Stimulated activated naive CD8-positive, alpha-beta T cell treated with anti-CD3 and anti-CD28 coated beads, Interleukin-15, amount 100 ng/mL, for 72 hours (primary cell): ENCODE results near the gene MPZL1.

Source experiments
- ATAC-seq: fragments of 150-1000 bp; cut with Tn5 transposase; 2 replicates; pipeline ENCODE4 v1.10.0; 2021; ENCODE audit warnings: mild to moderate bottlenecking, moderate library complexity
- DNase-seq, 2 donors: peaks; one replicate each; pipeline ENCODE4 v3.0.0; 2021 to 2022
- H3K27ac Mint-ChIP-seq, 2 donors: one replicate each; pipeline ENCODE4 v1.8.0; 2022; ENCODE audit warnings: mild to moderate bottlenecking in 2 of 2, mixed read lengths in 2 of 2, moderate library complexity in 2 of 2
- H3K27me3 Mint-ChIP-seq: one replicate; pipeline ENCODE4 v1.8.0; 2022; ENCODE audit warnings: mixed read lengths
- H3K4me1 Mint-ChIP-seq: one replicate; pipeline ENCODE4 v1.8.0; 2022; ENCODE audit warnings: mild to moderate bottlenecking, mixed read lengths
- H3K4me3 Mint-ChIP-seq, 2 donors: one replicate each; pipeline ENCODE4 v1.8.0; 2022; ENCODE audit warnings: mild to moderate bottlenecking in 2 of 2, mixed read lengths in 2 of 2, moderate library complexity in 1 of 2
- H3K9me3 Mint-ChIP-seq, 2 donors: one replicate each; pipeline ENCODE4 v1.8.0; 2022; ENCODE audit warnings: mixed read lengths in 2 of 2

MPZL1 gene

GRCh38 chr1:167766538-167766937 lies 44.8 kb downstream of the MPZL1 start:
- peaks cover 13% of the 10 kb centered on the region for H3K4me1 Mint-ChIP-seq
- H3K9me3 Mint-ChIP-seq: no peaks in the 10 kb centered on the region
- DNase-seq (no peak), ATAC-seq (no peak)
- H3K27ac Mint-ChIP-seq: no peak overlapping the region
- no peaks in the 10 kb centered on the region for H3K27me3 Mint-ChIP-seq
- H3K4me3 Mint-ChIP-seq: no peak overlapping the region

- DNase-seq: no peak
- H3K4me3 Mint-ChIP-seq: no peak overlapping the region
- ATAC-seq: no peak
- no peak overlapping the region for H3K27ac Mint-ChIP-seq
- peaks cover 1% of the 10 kb centered on the region for H3K4me1 Mint-ChIP-seq
- H3K9me3 Mint-ChIP-seq: no peaks in the 10 kb centered on the region
- no peaks in the 10 kb centered on the region for H3K27me3 Mint-ChIP-seq
Measured at GRCh38 chr1:167767761-167768160, 46.0 kb downstream of the MPZL1 start.

GRCh38 chr1:167770127-167770526 lies 48.3 kb downstream of the MPZL1 start:
- Mint-ChIP-seq H3K27me3 (no peaks in the 10 kb centered on the region), H3K4me3 (no peak overlapping the region), H3K27ac (no peak overlapping the region), H3K9me3 (no peaks in the 10 kb centered on the region), H3K4me1 (peaks cover 7% of the 10 kb centered on the region)
- ATAC-seq (no peak), DNase-seq (no peak)

GRCh38 chr1:167772436-167772835 lies 50.7 kb downstream of the MPZL1 start:
- no peaks in the 10 kb centered on the region for H3K27me3 Mint-ChIP-seq
- DNase-seq: no peak
- ATAC-seq: no peak
- H3K27ac Mint-ChIP-seq: no peak overlapping the region
- no peak overlapping the region for H3K4me3 Mint-ChIP-seq
- H3K4me1 Mint-ChIP-seq: peaks cover 29% of the 10 kb centered on the region
- no peaks in the 10 kb centered on the region for H3K9me3 Mint-ChIP-seq

- no peak for DNase-seq
- no peak overlapping the region for H3K4me3 Mint-ChIP-seq
- peaks cover 31% of the 10 kb centered on the region for H3K4me1 Mint-ChIP-seq
- H3K27me3 Mint-ChIP-seq: no peaks in the 10 kb centered on the region
- no peak overlapping the region for H3K27ac Mint-ChIP-seq
- H3K9me3 Mint-ChIP-seq: no peaks in the 10 kb centered on the region
- ATAC-seq: no peak
Measured at GRCh38 chr1:167773516-167773915, 51.7 kb downstream of the MPZL1 start.

- ATAC-seq (no peak), DNase-seq (no peak)
- no peak overlapping the region for H3K4me3 Mint-ChIP-seq
- peak overlapping the region in 1 of 2 donors; percentile 6 for H3K27ac Mint-ChIP-seq
- no peaks in the 10 kb centered on the region for H3K27me3 Mint-ChIP-seq
- H3K9me3 Mint-ChIP-seq: peaks cover 1 to 3% of the 10 kb centered on the region in 2 donors
- H3K4me1 Mint-ChIP-seq: peaks cover 31% of the 10 kb centered on the region
Measured at GRCh38 chr1:167774710-167775109, 52.9 kb downstream of the MPZL1 start.

- Mint-ChIP-seq H3K27me3 (no peaks in the 10 kb centered on the region), H3K9me3 (peaks cover 6 to 8% of the 10 kb centered on the region in 2 donors), H3K27ac (no peak overlapping the region), H3K4me1 (peaks cover 31% of the 10 kb centered on the region), H3K4me3 (no peak overlapping the region)
- DNase-seq: no peak
- no peak for ATAC-seq
Measured at GRCh38 chr1:167775178-167775577, 53.4 kb downstream of the MPZL1 start.

GRCh38 chr1:167776151-167776550 lies 54.4 kb downstream of the MPZL1 start:
- peaks cover 10 to 14% of the 10 kb centered on the region in 2 donors for H3K9me3 Mint-ChIP-seq
- H3K27ac Mint-ChIP-seq: no peak overlapping the region
- no peak overlapping the region for H3K4me3 Mint-ChIP-seq
- no peaks in the 10 kb centered on the region for H3K27me3 Mint-ChIP-seq
- ATAC-seq (no peak), DNase-seq (no peak)
- H3K4me1 Mint-ChIP-seq: peaks cover 31% of the 10 kb centered on the region

- ATAC-seq: peak; percentile 53
- peak overlapping the region; percentile 39 to 59 for H3K27ac Mint-ChIP-seq
- peaks cover 31% of the 10 kb centered on the region for H3K4me1 Mint-ChIP-seq
- H3K27me3 Mint-ChIP-seq: no peaks in the 10 kb centered on the region
- peak overlapping the region in 1 of 2 donors; percentile 6 for H3K4me3 Mint-ChIP-seq
- H3K9me3 Mint-ChIP-seq: peaks cover 10 to 14% of the 10 kb centered on the region in 2 donors
- no peak for DNase-seq
Measured at GRCh38 chr1:167776616-167777268, 55.0 kb downstream of the MPZL1 start.

- peak; percentile 64 for ATAC-seq
- DNase-seq: no peak
- Mint-ChIP-seq H3K4me3 (peak overlapping the region in 1 of 2 donors; percentile 6), H3K9me3 (peaks cover 10 to 14% of the 10 kb centered on the region in 2 donors), H3K4me1 (peaks cover 31% of the 10 kb centered on the region), H3K27me3 (no peaks in the 10 kb centered on the region), H3K27ac (peak overlapping the region in 1 of 2 donors; percentile 59)
Measured at GRCh38 chr1:167777269-167777650, 55.5 kb downstream of the MPZL1 start.

- ATAC-seq: no peak
- no peak for DNase-seq
- no peaks in the 10 kb centered on the region for H3K27me3 Mint-ChIP-seq
- peaks cover 11% of the 10 kb centered on the region for H3K4me1 Mint-ChIP-seq
- no peak overlapping the region for H3K27ac Mint-ChIP-seq
- H3K9me3 Mint-ChIP-seq: peaks cover 10 to 14% of the 10 kb centered on the region in 2 donors
- no peak overlapping the region for H3K4me3 Mint-ChIP-seq
Measured at GRCh38 chr1:167781558-167781957, 59.8 kb downstream of the MPZL1 start.

- Mint-ChIP-seq H3K27ac (no peak overlapping the region), H3K4me1 (no peaks in the 10 kb centered on the region), H3K4me3 (no peak overlapping the region), H3K9me3 (peaks cover 10 to 14% of the 10 kb centered on the region in 2 donors), H3K27me3 (no peaks in the 10 kb centered on the region)
- ATAC-seq (no peak), DNase-seq (no peak)
Measured at GRCh38 chr1:167782946-167783345, 61.2 kb downstream of the MPZL1 start.

- Mint-ChIP-seq H3K4me1 (peaks cover 10% of the 10 kb centered on the region), H3K9me3 (peaks cover 6 to 7% of the 10 kb centered on the region in 2 donors), H3K27ac (no peak overlapping the region), H3K27me3 (no peaks in the 10 kb centered on the region), H3K4me3 (no peak overlapping the region)
- DNase-seq (no peak), ATAC-seq (peak; percentile 57)
Measured at GRCh38 chr1:167784876-167785550, 63.2 kb downstream of the MPZL1 start.

- ATAC-seq (no peak), DNase-seq (no peak)
- Mint-ChIP-seq H3K4me3 (no peak overlapping the region), H3K4me1 (peaks cover 10% of the 10 kb centered on the region), H3K9me3 (no peaks in the 10 kb centered on the region), H3K27ac (no peak overlapping the region), H3K27me3 (no peaks in the 10 kb centered on the region)
Measured at GRCh38 chr1:167786502-167786901, 64.7 kb downstream of the MPZL1 start.

GRCh38 chr1:167789501-167789900 lies 67.7 kb downstream of the MPZL1 start:
- Mint-ChIP-seq H3K4me1 (peaks cover 10% of the 10 kb centered on the region), H3K9me3 (no peaks in the 10 kb centered on the region), H3K27me3 (no peaks in the 10 kb centered on the region), H3K27ac (no peak overlapping the region), H3K4me3 (no peak overlapping the region)
- DNase-seq (no peak), ATAC-seq (no peak)

GRCh38 chr1:167790117-167790516 lies 68.3 kb downstream of the MPZL1 start:
- H3K27ac Mint-ChIP-seq: peak overlapping the region in 1 of 2 donors; percentile 76
- H3K4me3 Mint-ChIP-seq: no peak overlapping the region
- peaks cover 10% of the 10 kb centered on the region for H3K4me1 Mint-ChIP-seq
- ATAC-seq (no peak), DNase-seq (no peak)
- H3K9me3 Mint-ChIP-seq: no peaks in the 10 kb centered on the region
- no peaks in the 10 kb centered on the region for H3K27me3 Mint-ChIP-seq
